Right forelimb (tissue), 1 donor: ENCODE results near the gene NRG3.
A peak's percentile ranks its signal among the peaks of the same experiment; 100 is the strongest.

Experiments used
- DNase-seq: peaks from one replicate; pipeline ENCODE4 v3.0.0-alpha.2; 2018

Gene NRG3

GRCh38 chr10:81874875-81875466, at the start of gene NRG3:
Gene NRG3 (plus strand): TSS chr10:81875194.
- no peak for DNase-seq

GRCh38 chr10:81828251-81828650, 46.7 kb upstream of the NRG3 start:
- DNase-seq, result no peak

GRCh38 chr10:81831060-81831459, 43.9 kb upstream of the NRG3 start:
- no peak for DNase-seq

- no peak for DNase-seq
Observed at GRCh38 chr10:81838950-81839349, 36.0 kb upstream of the NRG3 start.

GRCh38 chr10:81843042-81843441, 32.0 kb upstream of the NRG3 start:
- DNase-seq, result no peak

- DNase-seq, result no peak
Observed at GRCh38 chr10:81847675-81848074, 27.3 kb upstream of the NRG3 start.

GRCh38 chr10:81848514-81848913, 26.5 kb upstream of the NRG3 start:
- no peak for DNase-seq

- no peak for DNase-seq
Observed at GRCh38 chr10:81848931-81849330, 26.1 kb upstream of the NRG3 start.

GRCh38 chr10:81862596-81862995, 12.4 kb upstream of the NRG3 start:
- no peak for DNase-seq

GRCh38 chr10:81863771-81864170, 11.2 kb upstream of the NRG3 start:
- DNase-seq, result no peak

- DNase-seq, result no peak
Observed at GRCh38 chr10:81865581-81865980, 9.4 kb upstream of the NRG3 start.

- no peak for DNase-seq
Observed at GRCh38 chr10:81866753-81867152, 8.2 kb upstream of the NRG3 start.

GRCh38 chr10:81870472-81870871, 4.5 kb upstream of the NRG3 start:
- DNase-seq, result no peak

- DNase-seq, result no peak
Observed at GRCh38 chr10:81871558-81871957, 3.4 kb upstream of the NRG3 start.

- DNase-seq, result no peak
Observed at GRCh38 chr10:81872206-81872862, 2.7 kb upstream of the NRG3 start.

GRCh38 chr10:81873231-81873931, 1.6 kb upstream of the NRG3 start:
- DNase-seq, result no peak

- peak; percentile 74 for DNase-seq
Observed at GRCh38 chr10:81873932-81874816, 820 bp upstream of the NRG3 start.

GRCh38 chr10:81875467-81876252, 666 bp downstream of the NRG3 start:
- DNase-seq, result no peak

GRCh38 chr10:81876253-81877077, 1.5 kb downstream of the NRG3 start:
- DNase-seq, result no peak

GRCh38 chr10:81877596-81877995, 2.6 kb downstream of the NRG3 start:
- DNase-seq, result no peak

GRCh38 chr10:81882011-81882410, 7.0 kb downstream of the NRG3 start:
- DNase-seq, result no peak

- DNase-seq, result no peak
Observed at GRCh38 chr10:81884856-81885255, 9.9 kb downstream of the NRG3 start.
